GM20431 (cell line): ENCODE measurements around the gene SALL4.
"Not testable (repeated sequence)": the region's sequence is repeated elsewhere in the genome, so short reads cannot be mapped to it uniquely, and the experiment has no call there.

ENCODE experiments used
- in situ Hi-C: fragments of 300-500 bp; cut with MseI, MboI; formaldehyde crosslinking; loops from one replicate; pipeline ENCODE4 v1.15.0; 2020; ENCODE audit warnings: low sequenced_read_pairs; ENCODE audit not compliant: unreplicated experiment

SALL4 gene

GRCh38 chr20:51802170-51802751, at the start of gene SALL4:
Gene SALL4 (minus strand): TSS chr20:51802521. CDS start chr20:51802408, 113 bp downstream.
- in situ Hi-C loops = no loop called here

GRCh38 chr20:51848346-51848745, 46.0 kb upstream of the SALL4 start:
- in situ Hi-C loops = no loop called here

- in situ Hi-C loops = no loop called here
Observed at GRCh38 chr20:51840865-51841264, 38.5 kb upstream of the SALL4 start.

- in situ Hi-C loops = no loop called here
Observed at GRCh38 chr20:51837876-51838420, 35.6 kb upstream of the SALL4 start.

- in situ Hi-C loops = no loop called here
Observed at GRCh38 chr20:51837436-51837835, 35.1 kb upstream of the SALL4 start.

GRCh38 chr20:51833326-51833725, 31.0 kb upstream of the SALL4 start:
- in situ Hi-C loops = no loop called here

- in situ Hi-C loops = no loop called here
Observed at GRCh38 chr20:51832276-51832675, 30.0 kb upstream of the SALL4 start.

- in situ Hi-C loops = no loop called here
Observed at GRCh38 chr20:51831866-51832265, 29.5 kb upstream of the SALL4 start.

- in situ Hi-C loops = no loop called here
Observed at GRCh38 chr20:51830538-51830937, 28.2 kb upstream of the SALL4 start.

- in situ Hi-C loops = no loop called here
Observed at GRCh38 chr20:51828762-51829161, 26.4 kb upstream of the SALL4 start.

GRCh38 chr20:51826372-51826771, 24.1 kb upstream of the SALL4 start:
- in situ Hi-C loops = no loop called here

- in situ Hi-C loops = no loop called here
Observed at GRCh38 chr20:51818479-51819008, 16.2 kb upstream of the SALL4 start.

GRCh38 chr20:51816856-51817255, 14.5 kb upstream of the SALL4 start:
- in situ Hi-C loops = not testable (repeated sequence)

GRCh38 chr20:51815383-51816076, 13.2 kb upstream of the SALL4 start:
- in situ Hi-C loops = no loop called here

- in situ Hi-C loops = no loop called here
Observed at GRCh38 chr20:51812861-51813260, 10.5 kb upstream of the SALL4 start.

- in situ Hi-C loops = no loop called here
Observed at GRCh38 chr20:51811514-51812128, 9.3 kb upstream of the SALL4 start.

- in situ Hi-C loops = no loop called here
Observed at GRCh38 chr20:51811042-51811355, 8.7 kb upstream of the SALL4 start.

- in situ Hi-C loops = no loop called here
Observed at GRCh38 chr20:51810155-51811041, 8.1 kb upstream of the SALL4 start.

- in situ Hi-C loops = no loop called here
Observed at GRCh38 chr20:51807720-51808250, 5.5 kb upstream of the SALL4 start.

- in situ Hi-C loops = no loop called here
Observed at GRCh38 chr20:51804754-51805153, 2.4 kb upstream of the SALL4 start.
